Activated T-helper 2 cell treated with anti-CD3 and anti-CD28 coated beads, Interferon-gamma antibody, Interleukin-2, Interleukin-4, amounts not matched to agents 10 μg/mL and 5 μg/mL and 100 μg/mL, durations not matched to agents 14 hours and 24 hours and 36 hours (primary cell): Measurements from ENCODE around the gene NOX4. TPM values are rescaled to one million over a fixed set of nuclear protein-coding genes. Genes with fewer than 3 reads are reported as not detected.
"Not testable (repeated sequence)": the region's sequence is repeated elsewhere in the genome, so short reads cannot be mapped to it uniquely, and the experiment has no call there.

Experiments used
- DNase-seq: peaks from one replicate; pipeline ENCODE4 v3.0.0; 2021; ENCODE audit warnings: low spot score
- H3K27ac Mint-ChIP-seq: one replicate; pipeline ENCODE4 v1.8.0; 2021; ENCODE audit warnings: mixed read lengths
- H3K27me3 Mint-ChIP-seq: one replicate; pipeline ENCODE4 v1.8.0; 2021; ENCODE audit warnings: low read depth, mixed read lengths
- H3K36me3 Mint-ChIP-seq: one replicate; pipeline ENCODE4 v1.8.0; 2021; ENCODE audit warnings: low read depth, mixed read lengths
- H3K4me1 Mint-ChIP-seq: one replicate; pipeline ENCODE4 v1.8.0; 2021; ENCODE audit warnings: low read depth, mixed read lengths
- H3K4me3 Mint-ChIP-seq: one replicate; pipeline ENCODE4 v1.8.0; 2021; ENCODE audit warnings: low read depth, mild to moderate bottlenecking, moderate library complexity, mixed read lengths
- H3K9me3 Mint-ChIP-seq: one replicate; pipeline ENCODE4 v1.8.0; 2021; ENCODE audit warnings: mixed read lengths
- intact Hi-C: fragments of 100-400 bp; cut with micrococcal nuclease; formaldehyde crosslinking; loops from one replicate; pipeline ENCODE4 v1.15.1; 2023
- total RNA-seq: library from RNA; stranded (reverse); gene quantifications from 2 replicates; pipeline ENCODE4 v1.2.3, GENCODE V29; 2022

Gene NOX4
- total RNA-seq, 1 donor from 2014 or later: not detected

GRCh38 chr11:89355646-89356045, 135.5 kb downstream of the NOX4 start:
- no peaks in the 10 kb centered on the region for H3K27me3 Mint-ChIP-seq
- H3K27ac Mint-ChIP-seq: no peak overlapping the region
- H3K9me3 Mint-ChIP-seq: no peaks in the 10 kb centered on the region
- no peaks in the 10 kb centered on the region for H3K4me1 Mint-ChIP-seq
- DNase-seq: no peak
- intact Hi-C loops: no loop called here
- H3K36me3 Mint-ChIP-seq: no peaks in the 10 kb centered on the region
- H3K4me3 Mint-ChIP-seq: no peak overlapping the region

DNA sequence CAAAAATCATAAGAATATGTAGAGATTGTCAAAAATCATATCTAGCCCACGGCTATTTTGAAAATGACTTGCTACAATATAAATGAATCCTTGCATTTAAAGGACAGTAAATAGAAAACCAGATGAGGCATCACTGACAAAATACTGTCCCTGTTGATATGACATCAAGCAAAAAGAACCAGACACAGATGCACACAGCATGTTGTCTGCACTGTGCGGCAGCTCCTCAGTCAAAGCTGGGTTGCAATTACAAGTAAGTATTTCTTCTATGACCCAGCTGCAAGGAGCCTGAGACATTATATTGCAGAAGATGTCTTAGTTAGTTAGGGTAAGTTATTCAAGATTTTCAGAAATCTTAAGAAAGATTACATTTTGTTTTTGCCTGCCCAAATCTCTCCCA, 136.7 kb downstream of the NOX4 start:
- H3K4me3 Mint-ChIP-seq, H3K9me3 Mint-ChIP-seq, intact Hi-C loops, H3K27ac Mint-ChIP-seq, H3K27me3 Mint-ChIP-seq, H3K4me1 Mint-ChIP-seq, H3K36me3 Mint-ChIP-seq, DNase-seq: not testable (repeated sequence)

DNA sequence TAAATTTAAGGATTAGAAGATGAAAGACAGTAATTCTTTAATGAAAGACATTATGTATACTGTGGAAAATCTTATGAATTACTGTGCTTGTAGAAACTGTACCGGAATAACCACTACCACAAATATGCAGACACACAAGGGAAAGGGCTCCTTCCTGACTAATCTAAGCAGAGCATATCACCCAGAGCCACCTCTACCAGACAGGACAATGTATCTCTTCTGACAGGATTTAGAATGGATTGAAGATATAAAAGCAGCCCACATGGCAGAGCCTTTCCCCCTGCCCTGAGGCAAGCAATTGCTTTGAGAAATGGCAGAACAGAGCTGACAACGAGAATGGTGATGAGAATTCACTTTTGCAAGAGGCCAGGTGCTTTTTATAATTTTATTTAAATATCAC, 144.1 kb downstream of the NOX4 start:
- no peak overlapping the region for H3K27ac Mint-ChIP-seq
- no peak for DNase-seq
- no peaks in the 10 kb centered on the region for H3K9me3 Mint-ChIP-seq
- H3K4me3 Mint-ChIP-seq: no peak overlapping the region
- no peaks in the 10 kb centered on the region for H3K36me3 Mint-ChIP-seq
- intact Hi-C loops: no loop called here
- no peaks in the 10 kb centered on the region for H3K4me1 Mint-ChIP-seq
- H3K27me3 Mint-ChIP-seq: no peaks in the 10 kb centered on the region

DNA sequence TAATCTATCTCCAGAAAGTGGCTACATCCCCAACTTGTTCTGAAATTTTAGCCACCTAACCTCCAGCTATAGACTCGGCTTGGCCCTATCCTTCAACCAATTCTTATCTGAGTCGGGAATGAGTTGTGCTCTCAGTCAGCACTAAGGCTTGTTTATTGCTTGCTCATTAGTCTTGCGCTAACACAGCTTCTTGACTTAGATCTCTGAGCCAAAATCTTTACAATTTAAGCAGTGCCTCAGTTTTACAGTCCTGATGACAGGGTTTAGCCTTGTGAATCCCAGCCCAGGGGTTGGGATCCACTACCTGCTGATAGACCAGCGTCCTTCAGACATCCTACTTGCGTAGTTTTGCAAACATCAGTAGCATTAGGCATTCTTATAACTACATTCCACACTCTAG, 144.6 kb downstream of the NOX4 start:
- no peaks in the 10 kb centered on the region for H3K4me1 Mint-ChIP-seq
- intact Hi-C loops: no loop called here

GRCh38 chr11:89342880-89343572, 148.1 kb downstream of the NOX4 start:
- H3K4me3 Mint-ChIP-seq, H3K27ac Mint-ChIP-seq, H3K9me3 Mint-ChIP-seq, H3K36me3 Mint-ChIP-seq, H3K27me3 Mint-ChIP-seq, intact Hi-C loops, H3K4me1 Mint-ChIP-seq, DNase-seq: not testable (repeated sequence)

More for the DNA sequence above, 144.6 kb downstream of the NOX4 start:
- no peak overlapping the region for H3K4me3 Mint-ChIP-seq
- no peak for DNase-seq
- no peaks in the 10 kb centered on the region for H3K9me3 Mint-ChIP-seq
- H3K27me3 Mint-ChIP-seq: no peaks in the 10 kb centered on the region
- H3K36me3 Mint-ChIP-seq: no peaks in the 10 kb centered on the region
- no peak overlapping the region for H3K27ac Mint-ChIP-seq

DNA sequence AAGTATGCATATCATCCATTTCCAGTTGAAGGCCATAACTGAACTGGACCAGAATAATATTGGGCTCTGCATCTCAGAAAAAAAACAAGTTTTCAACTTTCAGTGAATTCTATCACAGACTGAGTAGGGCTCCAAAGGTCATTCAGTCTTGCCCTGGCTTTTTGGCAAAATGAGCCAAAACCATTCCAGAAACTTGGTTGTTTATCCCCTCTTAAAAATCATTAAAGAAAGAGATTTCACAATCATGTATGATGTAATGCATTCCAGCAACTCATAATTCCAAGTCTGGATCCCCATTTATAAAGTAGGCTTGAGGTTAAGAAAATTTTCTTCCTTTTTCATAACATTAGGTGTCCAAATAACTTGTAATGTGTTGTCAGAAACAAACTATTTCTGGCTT, 150.7 kb downstream of the NOX4 start:
- H3K9me3 Mint-ChIP-seq, H3K27ac Mint-ChIP-seq, intact Hi-C loops, H3K36me3 Mint-ChIP-seq, DNase-seq, H3K4me3 Mint-ChIP-seq, H3K4me1 Mint-ChIP-seq, H3K27me3 Mint-ChIP-seq: not testable (repeated sequence)

DNA sequence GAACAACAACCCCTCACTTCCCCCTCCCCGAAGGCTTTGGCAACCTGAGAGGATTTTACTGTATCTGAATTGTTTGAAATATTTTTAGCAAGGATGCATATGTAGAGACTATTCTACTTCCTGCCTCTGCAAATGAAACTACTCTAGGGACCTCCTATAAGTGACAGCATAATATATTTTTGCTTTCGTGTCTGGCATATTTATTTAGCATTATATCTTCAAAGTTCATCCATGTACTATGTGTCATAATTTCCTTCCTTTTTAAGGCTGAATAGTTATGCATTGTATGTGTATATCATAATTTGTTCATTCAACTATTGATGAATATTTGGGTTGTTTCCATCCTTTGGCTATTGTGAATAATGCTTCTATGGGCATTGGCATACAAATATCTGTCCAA, 153.1 kb downstream of the NOX4 start:
- H3K27me3 Mint-ChIP-seq, DNase-seq, H3K4me3 Mint-ChIP-seq, H3K27ac Mint-ChIP-seq, intact Hi-C loops, H3K9me3 Mint-ChIP-seq, H3K4me1 Mint-ChIP-seq, H3K36me3 Mint-ChIP-seq: not testable (repeated sequence)

DNA sequence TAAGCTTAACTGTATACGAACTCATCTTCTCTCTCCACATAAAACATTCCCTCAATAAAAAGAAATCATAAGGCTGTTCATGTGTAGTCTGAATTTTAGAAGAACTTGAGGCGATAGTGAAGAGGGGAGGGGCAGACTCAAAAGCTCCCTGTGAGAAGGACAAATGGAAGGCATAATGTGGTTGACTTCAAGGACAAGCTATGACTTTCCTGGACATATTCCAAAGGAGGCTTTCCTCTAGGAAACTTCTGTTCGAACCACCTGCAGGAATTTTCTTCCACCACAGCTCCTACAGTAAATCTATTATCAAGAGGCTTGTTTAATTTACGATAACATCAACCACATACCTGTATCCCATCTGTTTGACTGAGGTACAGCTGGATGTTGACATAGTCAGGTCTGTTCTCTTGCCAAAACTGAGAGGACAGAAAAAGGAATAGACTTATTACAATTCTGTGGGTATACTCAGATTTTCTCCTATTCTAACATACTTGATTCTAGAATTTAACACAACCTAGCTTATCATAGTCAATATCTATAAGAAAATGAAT, 154.0 kb downstream of the NOX4 start:
- H3K36me3 Mint-ChIP-seq, H3K27ac Mint-ChIP-seq, H3K4me1 Mint-ChIP-seq, DNase-seq, H3K4me3 Mint-ChIP-seq, intact Hi-C loops, H3K27me3 Mint-ChIP-seq, H3K9me3 Mint-ChIP-seq: not testable (repeated sequence)

DNA sequence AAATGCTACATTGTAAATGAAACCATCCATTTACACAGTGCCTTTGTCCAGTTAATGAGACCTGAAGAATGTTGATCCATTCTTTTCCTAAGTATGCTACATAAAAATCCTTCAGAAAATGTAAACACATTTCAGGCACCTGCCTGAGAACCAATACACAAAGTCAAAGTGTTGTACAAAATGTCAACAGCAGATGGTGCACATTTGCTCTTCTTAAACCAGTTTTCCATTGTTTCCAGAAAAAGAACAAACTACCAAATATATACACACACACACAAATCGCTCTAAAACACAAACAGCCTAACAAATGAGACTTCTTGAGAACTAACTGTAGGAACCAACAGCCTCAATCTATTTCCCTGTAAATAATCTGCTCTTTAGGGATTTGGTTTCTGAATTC, 157.5 kb downstream of the NOX4 start:
- H3K36me3 Mint-ChIP-seq, H3K27me3 Mint-ChIP-seq, H3K27ac Mint-ChIP-seq, H3K9me3 Mint-ChIP-seq, intact Hi-C loops, H3K4me1 Mint-ChIP-seq, H3K4me3 Mint-ChIP-seq, DNase-seq: not testable (repeated sequence)

DNA sequence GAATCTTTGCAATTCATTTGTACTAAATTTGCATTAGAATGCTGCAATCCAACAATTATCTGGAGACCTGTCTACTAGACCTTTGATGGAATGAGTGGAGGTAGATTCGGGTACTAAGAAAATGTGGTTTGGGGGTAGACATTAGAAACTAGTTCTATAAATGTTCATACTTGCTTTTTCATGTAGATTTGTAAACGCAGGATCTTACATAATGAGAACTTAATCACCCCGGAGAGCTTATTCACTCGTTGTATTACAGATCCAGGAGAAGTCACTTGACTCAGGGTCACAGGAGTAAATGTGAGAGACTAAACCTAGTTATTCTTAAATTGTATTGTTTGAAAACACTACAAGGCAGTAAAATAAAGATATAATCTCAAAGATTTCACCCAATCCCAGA, 159.2 kb downstream of the NOX4 start:
- not testable (repeated sequence) for H3K4me1 Mint-ChIP-seq

GRCh38 chr11:89327885-89328284, 163.3 kb downstream of the NOX4 start:
- intact Hi-C loops: no loop called here
- Mint-ChIP-seq H3K27ac (no peak overlapping the region), H3K36me3 (no peaks in the 10 kb centered on the region), H3K4me3 (no peak overlapping the region), H3K4me1 (no peaks in the 10 kb centered on the region), H3K27me3 (no peaks in the 10 kb centered on the region), H3K9me3 (no peaks in the 10 kb centered on the region)
- no peak for DNase-seq

More for the DNA sequence above, 159.2 kb downstream of the NOX4 start:
- DNase-seq, H3K27me3 Mint-ChIP-seq, H3K4me3 Mint-ChIP-seq, H3K9me3 Mint-ChIP-seq, intact Hi-C loops, H3K36me3 Mint-ChIP-seq, H3K27ac Mint-ChIP-seq: not testable (repeated sequence)

DNA sequence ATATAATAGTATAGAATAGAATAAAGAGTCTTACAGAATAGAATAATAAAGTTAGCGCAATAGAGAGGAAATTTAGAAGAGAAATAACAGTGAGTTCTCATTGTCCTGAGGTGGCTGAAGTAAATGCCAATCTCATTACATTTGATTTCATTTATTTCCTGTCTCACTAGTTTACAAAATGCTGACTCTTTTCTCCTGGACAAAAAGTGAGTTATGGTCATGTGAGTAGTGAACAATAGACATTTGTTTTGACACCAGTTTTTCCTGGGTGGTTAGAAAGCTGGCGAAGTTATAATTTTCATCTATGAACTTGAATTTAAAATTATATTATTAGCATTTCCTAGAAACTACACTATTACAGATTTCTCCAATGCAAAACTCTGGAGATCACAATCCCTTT, 169.8 kb downstream of the NOX4 start:
- Mint-ChIP-seq H3K9me3 (peaks cover 8% of the 10 kb centered on the region), H3K27ac (no peak overlapping the region), H3K4me3 (no peak overlapping the region), H3K4me1 (no peaks in the 10 kb centered on the region), H3K27me3 (no peaks in the 10 kb centered on the region), H3K36me3 (no peaks in the 10 kb centered on the region)
- intact Hi-C loops: no loop called here
- no peak for DNase-seq

GRCh38 chr11:89310607-89311006, 180.6 kb downstream of the NOX4 start:
- intact Hi-C loops, H3K4me1 Mint-ChIP-seq, H3K27me3 Mint-ChIP-seq, H3K4me3 Mint-ChIP-seq, H3K9me3 Mint-ChIP-seq, H3K27ac Mint-ChIP-seq, DNase-seq, H3K36me3 Mint-ChIP-seq: not testable (repeated sequence)
